ACC112 (cell line): ENCODE measurements around the gene PRPF31.

ENCODE experiments used
- H2AFZ ChIP-seq: fragments of 200-600 bp; sonication (generic); one replicate; pipeline ENCODE4 v1.6.0; 2017; ENCODE audit warnings: antibody characterized with exemption, low read length; ENCODE audit not compliant: unreplicated experiment
- H3K27ac ChIP-seq: fragments of 200-600 bp; sonication (generic); 2 replicates; pipeline ENCODE4 v1.5.1; 2014; ENCODE audit warnings: low read depth, mild to moderate bottlenecking, antibody characterized with exemption, low read length, moderate library complexity
- H3K27me3 ChIP-seq: fragments of 200-600 bp; sonication (generic); 2 replicates; pipeline ENCODE4 v1.6.1; 2014; ENCODE audit warnings: mild to moderate bottlenecking, antibody characterized with exemption, low read length, moderate library complexity, mixed read lengths; ENCODE audit not compliant: insufficient read depth
- H3K36me3 ChIP-seq: fragments of 200-600 bp; sonication (generic); 2 replicates; pipeline ENCODE4 v1.6.1; 2016; ENCODE audit warnings: mild to moderate bottlenecking, antibody characterized with exemption, low read length, moderate library complexity, mixed read lengths; ENCODE audit not compliant: insufficient read depth
- H3K4me1 ChIP-seq: fragments of 200-600 bp; sonication (generic); one replicate; pipeline ENCODE4 v1.6.1; 2016; ENCODE audit warnings: low read length, mixed read lengths; ENCODE audit not compliant: insufficient read depth, unreplicated experiment, control insufficient read depth
- H3K4me3 ChIP-seq: fragments of 200-600 bp; sonication (generic); 2 replicates; pipeline ENCODE4 v1.5.1; 2014; ENCODE audit warnings: mild to moderate bottlenecking, low read depth, low read length
- H3K79me2 ChIP-seq: fragments of 200-600 bp; sonication (generic); one replicate; pipeline ENCODE4 v1.6.0; 2016; ENCODE audit warnings: low read length; ENCODE audit not compliant: control insufficient read depth, unreplicated experiment, insufficient read depth

The PRPF31 gene

DNA sequence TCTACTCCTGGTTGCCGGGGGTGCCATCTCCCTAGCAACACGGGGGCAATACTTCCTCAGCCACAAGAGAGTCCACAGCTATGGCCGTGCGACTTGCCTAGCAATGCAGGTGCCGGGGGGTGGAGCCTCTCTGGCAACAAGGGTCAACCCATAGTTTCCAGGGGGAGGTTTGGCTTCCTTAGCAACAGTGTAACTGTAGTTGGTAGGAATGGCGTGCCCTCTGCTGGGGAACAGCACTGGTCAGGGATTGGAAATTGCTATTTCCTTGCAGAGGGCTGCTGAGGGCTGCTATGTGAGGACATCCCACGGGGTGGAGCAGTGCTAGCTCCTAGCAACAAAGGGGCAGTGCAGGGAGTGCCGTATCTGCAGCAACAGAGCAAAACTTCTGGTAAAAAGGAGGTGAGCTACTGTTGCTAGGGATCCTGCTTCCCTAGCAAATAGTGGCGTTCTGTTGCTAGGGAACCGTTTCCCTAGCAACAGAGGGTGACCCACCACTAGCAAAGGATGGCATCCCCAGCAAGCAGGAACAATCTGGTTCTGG, 64.4 kb downstream of the PRPF31 start:
- Histone ChIP-seq H3K27ac (no peak overlapping the region), H3K36me3 (0 out of 2 replicates have a peak, but pooled peaks cover 5% of the 10 kb centered on the region), H3K4me1 (no peaks in the 10 kb centered on the region)

DNA sequence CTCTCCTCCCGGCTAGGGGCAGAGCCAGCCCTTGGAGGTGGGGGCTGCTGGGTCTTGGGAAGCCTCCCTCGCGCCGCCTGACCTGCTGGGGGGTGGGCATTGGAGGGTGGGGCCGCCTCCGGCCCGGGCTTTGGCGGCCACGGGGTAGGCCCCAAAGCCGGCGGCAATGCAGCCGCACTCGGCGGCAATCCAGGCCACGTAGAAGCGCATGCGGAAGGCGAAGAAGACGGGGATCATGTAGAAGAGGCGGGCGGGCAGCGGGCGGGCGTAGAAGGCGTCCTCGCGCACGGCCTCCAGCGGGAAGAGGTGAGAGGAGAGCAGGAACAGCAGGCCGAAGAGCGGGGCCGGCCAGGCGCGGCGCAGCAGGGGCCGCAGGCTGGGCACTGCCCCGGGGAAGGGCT, 65.1 kb downstream of the PRPF31 start:
- Histone ChIP-seq H3K36me3 (0 out of 2 replicates have a peak, but pooled peaks cover 5% of the 10 kb centered on the region), H3K27ac (no peak overlapping the region)

More for the DNA sequence above, 64.4 kb downstream of the PRPF31 start:
- Histone ChIP-seq H2AFZ (no peak overlapping the region), H3K27me3 (no peaks in the 10 kb centered on the region), H3K4me3 (no peak overlapping the region), H3K79me2 (no peaks in the 10 kb centered on the region)

More for the DNA sequence above, 65.1 kb downstream of the PRPF31 start:
- Histone ChIP-seq H3K4me3 (no peak overlapping the region), H3K79me2 (no peaks in the 10 kb centered on the region), H3K27me3 (no peaks in the 10 kb centered on the region), H3K4me1 (no peaks in the 10 kb centered on the region), H2AFZ (no peak overlapping the region)
